Uterus (tissue), 4 donors: ENCODE results near the gene UBE2D2. TPM values are rescaled to one million over a fixed set of nuclear protein-coding genes. Genes with fewer than 3 reads are reported as not detected.

Experiments used
- DNase-seq, 2 donors: peaks; one replicate each; pipeline ENCODE4 v3.0.0-alpha.2; 2019 to 2020
- H3K27ac ChIP-seq, 2 donors: fragments of 200-600 bp; sonication (generic); 1 replicate in 1 of 2; 2 replicates in 1 of 2; pipeline ENCODE4 v1.5.1; 2016 to 2018
- H3K27me3 ChIP-seq, 2 donors: fragments of 200-600 bp; sonication (generic); one replicate each; pipeline ENCODE4 v1.5.1; 2018 to 2019; ENCODE audit warnings: control low read depth in 1 of 2
- H3K36me3 ChIP-seq, 2 donors: fragments of 200-600 bp; sonication (generic); one replicate each; pipeline ENCODE4 v1.5.1; 2019; ENCODE audit warnings: control low read depth in 1 of 2
- H3K4me1 ChIP-seq, 2 donors: fragments of 200-600 bp; sonication (generic); one replicate each; pipeline ENCODE4 v1.5.1; 2018 to 2019; ENCODE audit warnings: control low read depth in 1 of 2
- H3K4me3 ChIP-seq, 2 donors: fragments of 200-600 bp; sonication (generic); 1 replicate in 1 of 2; 2 replicates in 1 of 2; pipeline ENCODE4 v1.5.1; 2018 to 2019; ENCODE audit warnings: mild to moderate bottlenecking in 1 of 2
- H3K9me3 ChIP-seq, 2 donors: fragments of 200-600 bp; sonication (generic); one replicate each; pipeline ENCODE4 v1.5.1; 2019; ENCODE audit warnings: control low read depth in 1 of 2
- POLR2A ChIP-seq, 2 donors: fragments of 450-650 bp; IDR thresholded peaks; one replicate each; pipeline ENCODE4 v1.6.1; 2016; ENCODE audit warnings: antibody characterized with exemption in 2 of 2, mild to moderate bottlenecking in 1 of 2, moderate library complexity in 1 of 2
- intact Hi-C: fragments of 100-400 bp; cut with DNase I; formaldehyde crosslinking; loops from one replicate; pipeline ENCODE4 v1.15.1; 2023; ENCODE audit warnings: low total_unique reads
- total RNA-seq, 4 donors: library from RNA; depleted of rRNA in 3 of 4; stranded (reverse); fragments of >200 nt in 3 of 4; gene quantifications; one replicate each; pipeline versions ENCODE4 v1.1.0 to v1.2.4, GENCODE V29; 2014 to 2023
- TF ChIP-seq, protein P1 (sequence below), 4 experiments: fragments of 200-600 bp in 2 of 4; fragments of 450-650 bp in 2 of 4; sonication (generic) in 2 of 4; IDR thresholded peaks; one replicate each; pipeline ENCODE4 v1.5.1; 2016 to 2019; ENCODE audit warnings: antibody characterized with exemption in 4 of 4, mild to moderate bottlenecking in 2 of 4, moderate library complexity in 1 of 4
- donor health status: DM: yes; HTN: yes; CAD: no.

UBE2D2 gene
- total RNA-seq, 4 donors from 2014 or later, result 34.1 to 153 (median 76.3) TPM

DNA sequence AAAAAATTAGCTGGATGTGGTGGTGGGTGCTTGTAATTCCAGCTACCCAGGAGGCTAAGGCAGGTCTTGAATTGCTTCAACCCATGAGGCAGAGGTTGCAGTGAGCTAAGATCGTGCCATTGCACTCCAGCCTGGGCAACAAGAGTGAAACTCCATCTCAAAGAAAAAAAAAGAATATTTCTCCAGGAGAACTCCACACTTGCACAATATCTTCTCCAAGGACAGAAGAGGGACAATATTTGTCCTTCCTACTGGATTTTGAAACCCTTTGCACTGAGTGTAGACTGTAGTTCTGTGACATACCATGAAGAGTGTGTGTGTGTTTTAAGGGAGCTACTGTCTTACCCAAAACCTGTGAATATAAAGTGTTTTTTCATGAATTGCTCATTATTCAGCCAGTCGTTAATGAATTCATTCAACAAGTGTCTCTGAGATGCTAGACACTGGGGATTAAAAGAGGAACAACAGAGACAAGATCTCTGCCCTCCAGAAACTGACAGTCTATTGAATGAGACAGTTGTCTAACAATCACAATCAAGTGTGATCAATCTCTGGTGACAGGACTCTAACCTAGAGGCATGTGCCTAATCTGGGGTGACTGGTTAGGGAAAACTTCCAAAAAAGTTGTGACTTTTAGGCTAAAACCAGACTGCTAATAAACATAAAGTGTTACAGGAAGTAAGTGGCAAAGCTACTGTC lies 9.8 kb upstream of the UBE2D2 start:
- TF ChIP-seq, protein P1, sequence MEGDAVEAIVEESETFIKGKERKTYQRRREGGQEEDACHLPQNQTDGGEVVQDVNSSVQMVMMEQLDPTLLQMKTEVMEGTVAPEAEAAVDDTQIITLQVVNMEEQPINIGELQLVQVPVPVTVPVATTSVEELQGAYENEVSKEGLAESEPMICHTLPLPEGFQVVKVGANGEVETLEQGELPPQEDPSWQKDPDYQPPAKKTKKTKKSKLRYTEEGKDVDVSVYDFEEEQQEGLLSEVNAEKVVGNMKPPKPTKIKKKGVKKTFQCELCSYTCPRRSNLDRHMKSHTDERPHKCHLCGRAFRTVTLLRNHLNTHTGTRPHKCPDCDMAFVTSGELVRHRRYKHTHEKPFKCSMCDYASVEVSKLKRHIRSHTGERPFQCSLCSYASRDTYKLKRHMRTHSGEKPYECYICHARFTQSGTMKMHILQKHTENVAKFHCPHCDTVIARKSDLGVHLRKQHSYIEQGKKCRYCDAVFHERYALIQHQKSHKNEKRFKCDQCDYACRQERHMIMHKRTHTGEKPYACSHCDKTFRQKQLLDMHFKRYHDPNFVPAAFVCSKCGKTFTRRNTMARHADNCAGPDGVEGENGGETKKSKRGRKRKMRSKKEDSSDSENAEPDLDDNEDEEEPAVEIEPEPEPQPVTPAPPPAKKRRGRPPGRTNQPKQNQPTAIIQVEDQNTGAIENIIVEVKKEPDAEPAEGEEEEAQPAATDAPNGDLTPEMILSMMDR (IDR thresholded peaks at IDR 0.05), result no peak
- TF ChIP-seq POLR2A (IDR thresholded peaks at IDR 0.05), result no peak
- Histone ChIP-seq H3K4me1 (no peaks in the 10 kb centered on the region), H3K27ac (no peak overlapping the region), H3K9me3 (no peaks in the 10 kb centered on the region), H3K4me3 (no peak overlapping the region), H3K36me3 (no peaks in the 10 kb centered on the region), H3K27me3 (no peaks in the 10 kb centered on the region)
- intact Hi-C loops, result no loop called here
- DNase-seq, result no peak

DNA sequence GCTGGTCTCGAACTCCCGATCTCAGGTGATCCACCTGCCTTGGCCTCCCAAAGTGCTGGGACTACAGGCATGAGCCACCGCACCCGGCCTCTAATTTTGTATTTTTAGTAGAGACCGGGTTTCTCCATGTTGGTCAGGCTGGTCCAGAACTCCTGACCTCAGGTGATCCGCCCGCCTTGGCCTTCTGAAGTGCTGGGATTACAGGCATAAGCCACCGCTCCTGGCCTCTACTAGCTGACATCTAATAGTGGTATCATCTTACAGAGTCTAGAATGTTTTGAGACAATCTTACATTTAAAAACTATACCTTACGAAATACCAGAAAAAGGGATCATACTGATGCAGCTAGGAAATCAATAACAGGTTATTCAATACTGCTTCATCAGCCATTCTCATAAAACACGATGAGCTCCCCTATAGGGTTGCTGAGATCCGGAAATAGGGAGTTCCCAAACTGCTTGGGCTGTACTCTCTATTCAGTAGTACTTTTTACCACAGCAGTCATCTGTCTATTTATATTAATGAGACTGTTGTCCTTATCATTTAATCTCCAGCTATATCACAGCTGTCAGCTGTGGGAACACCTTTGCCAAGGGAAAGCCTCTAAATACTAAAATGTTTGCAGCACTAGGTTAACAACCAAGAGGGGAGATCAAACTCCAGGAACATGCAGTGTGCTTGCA lies 8.1 kb upstream of the UBE2D2 start:
- Histone ChIP-seq H3K4me1 (no peaks in the 10 kb centered on the region), H3K36me3 (no peaks in the 10 kb centered on the region), H3K4me3 (no peak overlapping the region), H3K9me3 (no peaks in the 10 kb centered on the region), H3K27me3 (no peaks in the 10 kb centered on the region), H3K27ac (no peak overlapping the region)
- intact Hi-C loops, result no loop called here
- TF ChIP-seq POLR2A (IDR thresholded peaks at IDR 0.05), result no peak
- TF ChIP-seq, protein P1 (IDR thresholded peaks at IDR 0.05), result no peak
- DNase-seq, result no peak

DNA sequence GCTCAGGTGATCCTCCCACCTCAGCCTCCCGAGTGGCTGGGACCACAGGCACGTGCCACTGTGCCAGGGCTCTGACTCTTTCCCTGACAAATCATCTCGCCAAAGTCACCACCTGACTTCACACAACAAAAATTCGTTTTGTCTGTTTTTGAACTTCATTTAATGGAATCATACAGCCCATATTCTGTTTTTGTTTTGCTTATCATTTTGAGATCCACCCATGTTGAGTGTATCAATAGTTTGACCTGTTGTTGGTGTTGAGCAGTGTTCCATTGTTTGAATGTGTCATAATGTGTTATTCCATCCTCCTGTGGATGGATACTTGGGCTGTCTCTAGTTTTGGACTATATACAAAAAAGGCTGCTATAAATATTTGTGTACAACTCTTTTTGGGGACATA lies 6.9 kb upstream of the UBE2D2 start:
- intact Hi-C loops, result no loop called here
- Histone ChIP-seq H3K4me1 (no peaks in the 10 kb centered on the region), H3K9me3 (no peaks in the 10 kb centered on the region), H3K27ac (no peak overlapping the region), H3K36me3 (no peaks in the 10 kb centered on the region), H3K4me3 (no peak overlapping the region), H3K27me3 (no peaks in the 10 kb centered on the region)
- no peak for DNase-seq
- TF ChIP-seq, protein P1 (IDR thresholded peaks at IDR 0.05), result no peak
- TF ChIP-seq POLR2A (IDR thresholded peaks at IDR 0.05), result no peak

DNA sequence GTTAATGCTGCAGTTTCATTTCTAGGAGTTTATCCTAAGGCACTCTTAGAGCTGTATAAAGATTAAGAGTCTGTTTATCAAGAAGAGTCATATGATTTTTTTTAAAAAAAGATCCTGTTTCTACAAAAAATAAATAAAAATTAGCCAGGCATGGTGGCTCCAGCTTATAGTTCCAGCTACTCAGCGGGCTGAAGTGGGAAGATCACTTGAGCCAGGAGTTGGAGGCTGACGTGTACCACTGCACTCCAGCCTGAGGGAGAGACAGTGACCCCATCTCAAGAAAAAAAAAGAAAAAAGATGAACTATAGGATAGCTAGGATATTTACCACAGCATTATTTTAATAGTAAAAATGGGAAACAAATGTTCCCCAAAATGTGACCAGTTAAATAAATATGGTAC lies 3.3 kb upstream of the UBE2D2 start:
- TF ChIP-seq, protein P1 (IDR thresholded peaks at IDR 0.05), result no peak
- no peak for TF ChIP-seq POLR2A (IDR thresholded peaks at IDR 0.05)
- Histone ChIP-seq H3K27ac (no peak overlapping the region), H3K4me3 (no peak overlapping the region), H3K27me3 (no peaks in the 10 kb centered on the region), H3K4me1 (peaks cover 0 to 7% of the 10 kb centered on the region in 2 donors), H3K36me3 (no peaks in the 10 kb centered on the region), H3K9me3 (no peaks in the 10 kb centered on the region)
- intact Hi-C loops, result no loop called here
- DNase-seq, result no peak
